ENCODE results near the gene ZSCAN26.

ZSCAN26 gene

GRCh38 chr6:28252009-28252975 lies 14.7 kb upstream of the ZSCAN26 start, which contains the start of gene ZKSCAN4:
Gene ZKSCAN4 (minus strand): TSS chr6:28252269. CDS start chr6:28251980, 289 bp downstream.
- in situ Hi-C loops (cut with MboI; ENCODE audit: low pct_unique_long_range_greater_than_20kb, low sequenced_read_pairs): no loop called here
- DNase-seq: peak; percentile 94

GRCh38 chr6:28254121-28254519 lies 12.8 kb upstream of the ZSCAN26 start:
- peak; percentile 19 for DNase-seq
- in situ Hi-C loops (cut with MboI; ENCODE audit: low pct_unique_long_range_greater_than_20kb, low sequenced_read_pairs): no loop called here

- in situ Hi-C loops (cut with MboI; ENCODE audit: low pct_unique_long_range_greater_than_20kb, low sequenced_read_pairs): no loop called here
- no peak for DNase-seq
Measured at GRCh38 chr6:28257042-28257441, 9.9 kb upstream of the ZSCAN26 start.

- DNase-seq: no peak
- in situ Hi-C loops (cut with MboI; ENCODE audit: low pct_unique_long_range_greater_than_20kb, low sequenced_read_pairs): no loop called here
Measured at GRCh38 chr6:28258877-28259777, 7.8 kb upstream of the ZSCAN26 start, which contains the start of gene NKAPL. Gene NKAPL (plus strand): TSS chr6:28259297. CDS start chr6:28259372, 75 bp downstream.

GRCh38 chr6:28263922-28264321 lies 3.0 kb upstream of the ZSCAN26 start:
- in situ Hi-C loops (cut with MboI; ENCODE audit: low pct_unique_long_range_greater_than_20kb, low sequenced_read_pairs): no loop called here

GRCh38 chr6:28264834-28265401 lies 2.0 kb upstream of the ZSCAN26 start:
- in situ Hi-C loops (cut with MboI; ENCODE audit: low pct_unique_long_range_greater_than_20kb, low sequenced_read_pairs): no loop called here

More at GRCh38 chr6:28263922-28264321, 3.0 kb upstream of the ZSCAN26 start:
- no peak for DNase-seq

GRCh38 chr6:28266563-28266961 lies 381 bp upstream of the ZSCAN26 start:
- in situ Hi-C loops (cut with MboI; ENCODE audit: low pct_unique_long_range_greater_than_20kb, low sequenced_read_pairs): no loop called here
- no peak for DNase-seq

More at GRCh38 chr6:28264834-28265401, 2.0 kb upstream of the ZSCAN26 start:
- no peak for DNase-seq

- in situ Hi-C loops (cut with MboI; ENCODE audit: low pct_unique_long_range_greater_than_20kb, low sequenced_read_pairs): no loop called here
- DNase-seq: no peak
Measured at GRCh38 chr6:28267695-28268059, 734 bp downstream of the ZSCAN26 start.

- no peak for DNase-seq
- in situ Hi-C loops (cut with MboI; ENCODE audit: low pct_unique_long_range_greater_than_20kb, low sequenced_read_pairs): no loop called here
Measured at GRCh38 chr6:28269492-28269891, 2.5 kb downstream of the ZSCAN26 start.

GRCh38 chr6:28274888-28275287 lies 7.9 kb downstream of the ZSCAN26 start:
- in situ Hi-C loops (cut with MboI; ENCODE audit: low pct_unique_long_range_greater_than_20kb, low sequenced_read_pairs): no loop called here
- DNase-seq: no peak

- DNase-seq: no peak
- in situ Hi-C loops (cut with MboI; ENCODE audit: low pct_unique_long_range_greater_than_20kb, low sequenced_read_pairs): no loop called here
Measured at GRCh38 chr6:28277746-28278145, 10.8 kb downstream of the ZSCAN26 start.

- DNase-seq: no peak
- in situ Hi-C loops (cut with MboI; ENCODE audit: low pct_unique_long_range_greater_than_20kb, low sequenced_read_pairs): no loop called here
Measured at GRCh38 chr6:28280595-28281287, 13.8 kb downstream of the ZSCAN26 start.

- in situ Hi-C loops (cut with MboI; ENCODE audit: low pct_unique_long_range_greater_than_20kb, low sequenced_read_pairs): no loop called here
- peak; percentile 85 for DNase-seq
Measured at GRCh38 chr6:28281288-28282064, 14.5 kb downstream of the ZSCAN26 start, which contains the start of gene PGBD1. Gene PGBD1 (plus strand): TSS chr6:28281572. CDS start chr6:28283814, 2,242 bp downstream.

GRCh38 chr6:28282926-28283325 lies 16.0 kb downstream of the ZSCAN26 start:
- DNase-seq: no peak
- in situ Hi-C loops (cut with MboI; ENCODE audit: low pct_unique_long_range_greater_than_20kb, low sequenced_read_pairs): no loop called here

- in situ Hi-C loops (cut with MboI; ENCODE audit: low pct_unique_long_range_greater_than_20kb, low sequenced_read_pairs): no loop called here
- no peak for DNase-seq
Measured at GRCh38 chr6:28291573-28291972, 24.6 kb downstream of the ZSCAN26 start.

GRCh38 chr6:28295326-28295725 lies 28.4 kb downstream of the ZSCAN26 start:
- in situ Hi-C loops (cut with MboI; ENCODE audit: low pct_unique_long_range_greater_than_20kb, low sequenced_read_pairs): no loop called here
- DNase-seq: no peak

GRCh38 chr6:28296520-28297060 lies 29.6 kb downstream of the ZSCAN26 start:
- no peak for DNase-seq

GRCh38 chr6:28303570-28303969 lies 36.6 kb downstream of the ZSCAN26 start:
- DNase-seq: no peak
- in situ Hi-C loops (cut with MboI; ENCODE audit: low pct_unique_long_range_greater_than_20kb, low sequenced_read_pairs): no loop called here

More at GRCh38 chr6:28296520-28297060, 29.6 kb downstream of the ZSCAN26 start:
- in situ Hi-C loops (cut with MboI; ENCODE audit: low pct_unique_long_range_greater_than_20kb, low sequenced_read_pairs): no loop called here

Data from KBM-7 (cell line).